ENCODE measurements around the gene FGA. TPM values are rescaled to one million over a fixed set of nuclear protein-coding genes. Genes with fewer than 3 reads are reported as not detected.

The FGA gene
- polyA plus RNA-seq (ENCODE audit: insufficient read length), result not detected

DNA sequence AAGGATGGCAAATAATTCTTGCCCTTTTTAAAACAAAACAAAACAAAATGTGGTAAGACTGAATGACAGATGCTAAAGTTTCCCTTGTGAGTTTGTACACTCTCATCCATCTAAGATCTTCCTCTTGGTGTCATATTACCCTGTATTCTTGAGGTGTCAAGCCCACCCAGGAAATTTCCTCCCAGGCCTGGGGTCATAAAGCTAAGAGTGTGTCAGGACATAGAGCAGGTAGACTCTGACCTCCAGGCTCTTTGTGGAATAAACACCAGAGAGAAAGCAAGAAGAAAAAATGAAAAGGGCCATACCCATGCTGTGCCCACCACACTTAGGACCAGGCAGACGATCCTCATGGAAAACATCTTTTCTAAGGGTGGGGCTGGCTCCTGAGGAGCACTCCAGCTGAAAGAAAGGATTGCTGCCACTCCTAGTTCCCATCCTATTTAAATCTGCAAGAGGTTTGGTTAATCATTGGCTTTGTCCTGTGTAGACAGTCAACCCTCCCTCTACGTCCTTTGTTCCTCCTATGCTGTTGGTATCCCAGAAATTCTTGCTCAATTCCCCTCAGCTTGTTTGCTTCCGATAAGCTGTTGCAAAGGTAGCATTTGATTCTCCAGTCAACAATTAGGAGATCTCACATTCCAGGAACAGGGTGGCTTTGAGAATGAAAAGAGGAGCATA, at the start of gene FGA:
Gene FGA (minus strand): TSS at position 414 of the 678 bp plus-strand sequence. CDS start 55 bp downstream, at position 359.
- DNase-seq, result no peak

GRCh38 chr4:154634058-154634457, 43.5 kb upstream of the FGA start:
- no peak for DNase-seq

GRCh38 chr4:154631828-154632227, 41.3 kb upstream of the FGA start:
- DNase-seq, result no peak

DNA sequence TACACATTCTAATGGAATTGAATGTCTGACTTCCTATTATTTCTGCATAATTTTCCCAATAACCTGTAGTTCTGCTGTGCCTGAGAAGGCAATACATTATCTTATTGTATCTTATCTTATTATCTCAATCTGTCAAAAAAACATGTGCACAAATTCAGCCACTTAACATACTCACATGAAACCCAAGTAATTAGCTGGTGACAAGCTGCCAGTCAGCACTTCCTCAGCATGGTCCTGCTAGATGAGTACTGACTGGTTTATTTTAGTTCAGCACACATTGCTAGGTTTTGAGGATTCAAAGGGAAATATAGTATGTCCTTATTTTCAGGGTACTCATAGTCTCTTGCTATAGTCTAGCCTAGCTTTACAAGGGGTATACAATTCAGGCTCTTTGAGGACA, 39.8 kb upstream of the FGA start:
- no peak for DNase-seq

DNA sequence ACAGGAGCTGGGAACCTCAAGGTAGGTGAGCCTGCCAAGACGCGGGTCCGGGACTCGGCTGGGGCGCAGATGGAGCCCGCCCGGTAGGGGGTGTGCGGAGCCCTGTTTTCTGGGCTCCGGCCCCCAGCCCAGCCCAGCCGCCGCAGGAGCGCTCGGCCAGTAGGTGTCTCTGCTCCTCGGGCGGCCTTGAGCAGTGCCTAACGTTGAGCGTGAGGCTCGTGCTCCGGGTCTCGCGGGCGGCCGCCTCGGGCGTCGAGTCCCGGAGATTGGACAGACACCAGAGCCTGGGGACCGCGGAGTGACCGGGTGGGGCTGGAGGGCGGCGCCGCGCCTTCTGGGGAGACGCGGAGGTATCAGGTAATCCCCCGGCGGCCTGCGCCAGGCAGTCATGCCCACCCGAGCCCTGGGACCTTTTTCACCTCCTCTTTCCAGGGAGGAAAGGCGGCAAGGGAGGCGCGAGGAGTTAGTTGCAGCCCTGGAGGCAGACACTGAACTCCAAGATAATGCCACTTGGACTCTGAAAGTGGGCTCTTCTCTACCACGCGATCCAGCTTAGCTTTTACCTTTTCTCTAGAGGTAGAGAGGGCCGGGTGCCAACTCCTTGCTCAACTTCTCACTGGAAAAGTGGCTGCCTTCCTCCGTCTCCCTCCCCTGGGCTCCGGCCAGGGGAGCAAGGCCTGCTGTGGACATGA, 36.4 kb upstream of the FGA start:
- DNase-seq, result peak; percentile 59

GRCh38 chr4:154625971-154626370, 35.4 kb upstream of the FGA start:
- no peak for DNase-seq

GRCh38 chr4:154623995-154624394, 33.5 kb upstream of the FGA start:
- no peak for DNase-seq

DNA sequence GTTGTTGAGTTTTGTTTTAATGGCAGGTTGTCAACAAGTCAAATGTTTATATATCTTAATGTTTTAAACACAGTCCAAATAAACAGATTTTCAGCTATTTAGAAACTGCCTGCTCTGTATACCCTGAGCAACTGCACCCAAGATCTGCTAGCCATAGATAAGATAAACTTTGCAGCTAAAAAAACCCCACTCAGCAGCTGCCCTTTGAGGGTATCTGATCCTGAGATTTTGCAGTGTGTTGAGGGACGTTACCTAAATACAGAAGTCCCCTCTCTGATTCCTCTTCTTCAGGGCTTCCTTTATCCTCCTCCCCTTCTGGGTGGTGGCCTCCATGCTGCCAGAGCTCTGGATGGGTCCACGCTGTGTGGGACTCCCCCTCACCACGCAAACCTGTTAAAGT, 32.9 kb upstream of the FGA start:
- DNase-seq, result no peak

GRCh38 chr4:154622598-154622997, 32.1 kb upstream of the FGA start:
- DNase-seq, result peak; percentile 23

- DNase-seq, result no peak
Measured at GRCh38 chr4:154620111-154620510, 29.6 kb upstream of the FGA start.

GRCh38 chr4:154618708-154619315, 28.3 kb upstream of the FGA start:
- DNase-seq, result no peak

DNA sequence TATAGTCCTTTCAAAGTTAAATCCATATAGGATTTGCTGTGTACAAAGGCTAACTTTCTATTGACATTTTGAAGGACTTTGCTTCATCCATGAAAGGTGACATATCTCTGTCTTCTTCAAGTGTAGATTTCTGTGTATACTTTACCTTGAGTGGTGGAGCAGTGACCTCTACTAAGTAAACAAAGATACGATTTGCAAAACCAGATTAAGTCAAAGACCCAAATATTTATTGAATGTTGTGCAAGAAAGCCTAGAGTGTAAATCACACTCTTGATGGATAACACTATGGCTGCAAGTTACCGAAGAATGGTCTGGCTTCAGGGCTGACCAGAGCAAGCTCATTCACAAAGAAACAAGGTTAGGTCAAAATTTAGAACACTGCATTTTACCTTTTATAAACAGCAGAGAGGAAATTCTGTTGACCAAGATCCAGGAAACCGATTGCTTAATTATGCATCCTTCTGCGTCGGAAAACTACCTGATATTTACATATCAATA, 27.3 kb upstream of the FGA start:
- DNase-seq, result no peak

DNA sequence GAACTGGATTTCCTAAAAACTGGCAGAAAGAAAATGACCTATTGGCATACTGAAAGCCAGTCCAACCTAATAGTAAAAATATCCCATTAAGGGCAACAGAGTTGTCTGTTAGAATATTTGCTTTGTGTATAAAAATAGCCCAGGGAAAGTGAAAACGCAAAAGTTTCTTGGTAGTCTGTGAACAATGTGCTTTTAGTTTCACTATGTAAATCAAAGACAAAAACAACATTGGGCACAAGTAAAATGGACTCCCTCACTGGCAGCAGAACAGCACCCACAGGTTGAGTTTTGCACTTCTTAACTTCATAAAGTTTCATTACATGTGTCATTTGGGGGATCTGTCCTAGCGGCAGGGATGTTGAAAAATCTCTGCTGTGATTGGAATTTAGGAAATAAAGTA, 26.2 kb upstream of the FGA start:
- DNase-seq, result no peak

DNA sequence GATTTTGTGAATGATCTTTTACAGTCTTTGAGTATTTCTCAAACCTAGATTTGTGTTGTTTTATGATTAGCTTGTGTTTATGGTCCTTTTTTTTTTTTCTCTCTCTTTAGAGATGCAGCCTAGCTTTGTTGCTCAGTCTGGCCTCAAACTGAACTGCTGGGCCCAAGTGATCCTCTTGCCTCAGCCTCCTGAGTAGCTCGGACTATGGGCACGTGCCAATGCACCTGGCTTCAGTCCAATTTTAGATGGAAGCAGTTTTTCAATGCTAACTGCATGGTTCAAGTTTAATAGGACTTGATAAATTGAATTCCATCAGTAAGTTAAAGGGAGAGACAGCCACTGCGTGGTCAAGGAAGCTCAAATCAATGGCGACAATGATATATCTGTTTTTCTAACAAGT, 25.7 kb upstream of the FGA start:
- no peak for DNase-seq

- DNase-seq, result no peak
Measured at GRCh38 chr4:154615211-154615610, 24.7 kb upstream of the FGA start.

GRCh38 chr4:154614306-154614705, 23.8 kb upstream of the FGA start:
- no peak for DNase-seq

- DNase-seq, result no peak
Measured at GRCh38 chr4:154612472-154613414, 22.2 kb upstream of the FGA start, which contains the start of gene FGG. FGG (minus strand) TSS chr4:154612656; CDS start chr4:154612609, 47 bp downstream.

DNA sequence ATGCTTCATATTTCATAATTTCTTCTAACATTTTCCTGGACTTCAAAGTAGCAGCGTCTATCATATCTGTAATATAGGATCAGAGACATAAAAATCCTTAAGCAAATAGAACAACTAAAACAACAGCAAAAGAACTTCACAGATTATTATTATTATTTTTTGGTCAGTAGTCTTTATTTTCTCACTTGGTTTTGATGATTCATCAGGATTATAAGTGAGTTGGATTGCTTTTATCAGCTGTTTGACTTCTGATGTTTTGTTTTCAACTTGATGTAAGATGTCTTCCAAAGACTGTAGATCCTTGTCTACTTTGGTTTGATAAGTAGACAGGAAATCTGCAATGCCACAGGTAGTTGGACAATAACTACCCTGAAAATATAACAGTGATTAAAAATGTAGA, 21.3 kb upstream of the FGA start:
- no peak for DNase-seq

GRCh38 chr4:154610582-154610981, 20.0 kb upstream of the FGA start:
- DNase-seq, result no peak

DNA sequence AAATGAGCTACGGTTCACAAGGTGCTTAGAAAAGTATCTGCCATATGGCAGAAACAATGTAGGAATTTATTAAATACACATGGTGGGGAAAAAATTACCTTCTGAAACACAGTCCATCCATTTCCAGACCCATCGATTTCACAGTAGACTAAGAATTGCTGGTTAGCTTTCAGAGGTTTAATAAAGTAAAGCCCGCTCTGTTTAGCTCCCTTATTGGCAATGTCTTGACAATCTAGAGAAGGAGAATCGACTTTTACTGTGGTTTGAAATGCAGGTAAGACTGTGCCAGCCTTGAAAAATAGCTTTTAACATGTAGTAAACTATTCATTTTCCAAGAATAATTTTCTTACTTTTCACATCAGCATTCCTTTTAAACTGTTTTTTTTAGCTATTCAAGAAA, 19.0 kb upstream of the FGA start:
- no peak for DNase-seq

- no peak for DNase-seq
Measured at GRCh38 chr4:154608361-154609252, 18.1 kb upstream of the FGA start.
